Thyroid gland (tissue), 4 donors: ENCODE measurements around the gene MYO19.

ENCODE experiments used
- POLR2A ChIP-seq, 2 donors: fragments of 450-650 bp; IDR thresholded peaks; one replicate each; pipeline ENCODE4 v1.6.1; 2017; ENCODE audit warnings: antibody characterized with exemption in 2 of 2, mild to moderate bottlenecking in 2 of 2, moderate library complexity in 1 of 2
- TF ChIP-seq, protein P1 (sequence below), 6 experiments: fragments of 200-600 bp in 3 of 6; fragments of 450-650 bp in 3 of 6; sonication (generic) in 3 of 6; IDR thresholded peaks; one replicate each; pipeline ENCODE4 v1.5.1; 2016 to 2019; ENCODE audit warnings: antibody characterized with exemption in 6 of 6, mild to moderate bottlenecking in 2 of 6, inconsistent platforms in 1 of 6, moderate library complexity in 1 of 6

DNA sequence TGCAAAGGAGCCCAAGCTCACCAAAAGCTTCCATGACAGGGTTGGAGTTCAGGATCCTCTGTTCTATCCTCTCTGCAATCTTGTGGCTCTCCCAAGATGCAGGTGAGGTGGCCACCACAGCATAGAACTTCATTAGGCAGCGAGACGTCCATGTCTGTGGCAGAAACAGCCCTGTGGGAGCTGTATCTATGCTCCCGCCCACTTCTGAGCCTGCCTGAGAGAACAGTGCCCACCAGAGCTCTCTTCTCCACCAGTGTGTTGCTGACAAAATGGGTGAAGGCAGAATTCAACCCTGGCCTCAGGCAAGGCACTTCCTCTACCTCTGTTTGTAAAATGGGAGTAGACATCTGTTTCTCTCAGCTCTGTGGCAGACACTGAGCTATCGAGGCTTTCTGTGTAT, 18.8 kb downstream of the MYO19 start:
- TF ChIP-seq, protein P1, sequence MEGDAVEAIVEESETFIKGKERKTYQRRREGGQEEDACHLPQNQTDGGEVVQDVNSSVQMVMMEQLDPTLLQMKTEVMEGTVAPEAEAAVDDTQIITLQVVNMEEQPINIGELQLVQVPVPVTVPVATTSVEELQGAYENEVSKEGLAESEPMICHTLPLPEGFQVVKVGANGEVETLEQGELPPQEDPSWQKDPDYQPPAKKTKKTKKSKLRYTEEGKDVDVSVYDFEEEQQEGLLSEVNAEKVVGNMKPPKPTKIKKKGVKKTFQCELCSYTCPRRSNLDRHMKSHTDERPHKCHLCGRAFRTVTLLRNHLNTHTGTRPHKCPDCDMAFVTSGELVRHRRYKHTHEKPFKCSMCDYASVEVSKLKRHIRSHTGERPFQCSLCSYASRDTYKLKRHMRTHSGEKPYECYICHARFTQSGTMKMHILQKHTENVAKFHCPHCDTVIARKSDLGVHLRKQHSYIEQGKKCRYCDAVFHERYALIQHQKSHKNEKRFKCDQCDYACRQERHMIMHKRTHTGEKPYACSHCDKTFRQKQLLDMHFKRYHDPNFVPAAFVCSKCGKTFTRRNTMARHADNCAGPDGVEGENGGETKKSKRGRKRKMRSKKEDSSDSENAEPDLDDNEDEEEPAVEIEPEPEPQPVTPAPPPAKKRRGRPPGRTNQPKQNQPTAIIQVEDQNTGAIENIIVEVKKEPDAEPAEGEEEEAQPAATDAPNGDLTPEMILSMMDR (IDR thresholded peaks at IDR 0.05): no peak
- TF ChIP-seq POLR2A (IDR thresholded peaks at IDR 0.05): no peak
